ENCODE measurements around the gene ZNF709.
"Not testable (repeated sequence)": the region's sequence is repeated elsewhere in the genome, so short reads cannot be mapped to it uniquely, and the experiment has no call there.

Gene ZNF709

GRCh38 chr19:12465211-12465610, 19.4 kb downstream of the ZNF709 start:
- Histone ChIP-seq H3F3A (ENCODE audit: insufficient read depth, low read length) (no peaks in the 10 kb centered on the region), H3K79me2 (ENCODE audit: low read length) (peaks cover 26% of the 10 kb centered on the region), H3K36me3 (replicated peaks; ENCODE audit: insufficient read depth, low read length) (peaks cover 41% of the 10 kb centered on the region), H3K4me3 (ENCODE audit: low read length) (no peak overlapping the region), H3K27ac (ENCODE audit: low read length) (no peak overlapping the region), H2AFZ (ENCODE audit: low read length) (no peak overlapping the region), H3K9me3 (replicated peaks; ENCODE audit: insufficient read depth, low read length) (no peaks in the 10 kb centered on the region; the same call in 1 of the 2 replicates), H3K4me2 (ENCODE audit: low read depth, low read length) (no peak overlapping the region), H3K27me3 (replicated peaks; ENCODE audit: insufficient read depth, low read length) (no peaks in the 10 kb centered on the region), H3K9me2 (replicated peaks; ENCODE audit: insufficient read depth, low read length) (no peaks in the 10 kb centered on the region), H3K9ac (ENCODE audit: low read length) (no peak overlapping the region), H4K20me1 (ENCODE audit: insufficient read depth, low read length) (no peaks in the 10 kb centered on the region), H3K4me1 (ENCODE audit: low read length) (no peaks in the 10 kb centered on the region)
- no peak for DNase-seq
- TF ChIP-seq EZH2 (optimal IDR thresholded peaks at IDR 0.05; ENCODE audit: low read depth, low read length) (no peak), EZH2phosphoT487 (IDR thresholded peaks at IDR 0.05; ENCODE audit: low read length) (no peak), CTCF (IDR thresholded peaks at IDR 0.05; ENCODE audit: low read length) (no peak)

- peaks cover 21% of the 10 kb centered on the region for H3K79me2 ChIP-seq (ENCODE audit: low read length)
- no peak overlapping the region for H3K4me2 ChIP-seq (ENCODE audit: low read depth, low read length)
- no peaks in the 10 kb centered on the region for H3K4me1 ChIP-seq (ENCODE audit: low read length)
- H3K27ac ChIP-seq (ENCODE audit: low read length), result no peak overlapping the region
- no peak for DNase-seq
- no peaks in the 10 kb centered on the region for H4K20me1 ChIP-seq (ENCODE audit: insufficient read depth, low read length)
- H3K36me3 ChIP-seq (replicated peaks; ENCODE audit: insufficient read depth, low read length), result peaks cover 36% of the 10 kb centered on the region
- no peaks in the 10 kb centered on the region for H3F3A ChIP-seq (ENCODE audit: insufficient read depth, low read length)
- no peak overlapping the region for H3K9ac ChIP-seq (ENCODE audit: low read length)
- no peak overlapping the region for H3K4me3 ChIP-seq (ENCODE audit: low read length)
- H2AFZ ChIP-seq (ENCODE audit: low read length), result no peak overlapping the region
- no peak for TF ChIP-seq EZH2 (optimal IDR thresholded peaks at IDR 0.05; ENCODE audit: low read depth, low read length)
- TF ChIP-seq CTCF (IDR thresholded peaks at IDR 0.05; ENCODE audit: low read length), result no peak
- TF ChIP-seq EZH2phosphoT487 (IDR thresholded peaks at IDR 0.05; ENCODE audit: low read length), result no peak
- no peaks in the 10 kb centered on the region; the same call in 1 of the 2 replicates for H3K9me3 ChIP-seq (replicated peaks; ENCODE audit: insufficient read depth, low read length)
- no peaks in the 10 kb centered on the region for H3K9me2 ChIP-seq (replicated peaks; ENCODE audit: insufficient read depth, low read length)
- H3K27me3 ChIP-seq (replicated peaks; ENCODE audit: insufficient read depth, low read length), result no peaks in the 10 kb centered on the region
These were observed 19.8 kb downstream of the ZNF709 start for GRCh38 chr19:12464769-12465168.

GRCh38 chr19:12464139-12464538, 20.5 kb downstream of the ZNF709 start:
- H3K4me1 ChIP-seq (ENCODE audit: low read length); H3K9me3 ChIP-seq (replicated peaks; ENCODE audit: insufficient read depth, low read length); DNase-seq; H3K4me2 ChIP-seq (ENCODE audit: low read depth, low read length); H3K27ac ChIP-seq (ENCODE audit: low read length); H2AFZ ChIP-seq (ENCODE audit: low read length); H3K9me2 ChIP-seq (replicated peaks; ENCODE audit: insufficient read depth, low read length); H4K20me1 ChIP-seq (ENCODE audit: insufficient read depth, low read length); H3F3A ChIP-seq (ENCODE audit: insufficient read depth, low read length); H3K9ac ChIP-seq (ENCODE audit: low read length); H3K4me3 ChIP-seq (ENCODE audit: low read length); H3K27me3 ChIP-seq (replicated peaks; ENCODE audit: insufficient read depth, low read length): not testable (repeated sequence)
- Histone ChIP-seq H3K36me3 (replicated peaks; ENCODE audit: insufficient read depth, low read length) (peaks cover 35% of the 10 kb centered on the region), H3K79me2 (ENCODE audit: low read length) (peaks cover 16% of the 10 kb centered on the region)

GRCh38 chr19:12453495-12453894, 31.1 kb downstream of the ZNF709 start:
- Histone ChIP-seq H3K27ac (ENCODE audit: low read length) (no peak overlapping the region), H3K4me1 (ENCODE audit: low read length) (no peaks in the 10 kb centered on the region), H2AFZ (ENCODE audit: low read length) (no peak overlapping the region), H3K9me3 (replicated peaks; ENCODE audit: insufficient read depth, low read length) (no peaks in the 10 kb centered on the region), H3K9ac (ENCODE audit: low read length) (no peak overlapping the region), H3K4me3 (ENCODE audit: low read length) (no peak overlapping the region), H4K20me1 (ENCODE audit: insufficient read depth, low read length) (no peaks in the 10 kb centered on the region), H3K27me3 (replicated peaks; ENCODE audit: insufficient read depth, low read length) (no peaks in the 10 kb centered on the region), H3K36me3 (replicated peaks; ENCODE audit: insufficient read depth, low read length) (no peaks in the 10 kb centered on the region), H3K9me2 (replicated peaks; ENCODE audit: insufficient read depth, low read length) (no peaks in the 10 kb centered on the region), H3K79me2 (ENCODE audit: low read length) (no peaks in the 10 kb centered on the region), H3F3A (ENCODE audit: insufficient read depth, low read length) (no peaks in the 10 kb centered on the region), H3K4me2 (ENCODE audit: low read depth, low read length) (no peak overlapping the region)
- TF ChIP-seq CTCF (IDR thresholded peaks at IDR 0.05; ENCODE audit: low read length), result no peak
- TF ChIP-seq EZH2 (optimal IDR thresholded peaks at IDR 0.05; ENCODE audit: low read depth, low read length), result no peak
- TF ChIP-seq EZH2phosphoT487 (IDR thresholded peaks at IDR 0.05; ENCODE audit: low read length), result no peak
- DNase-seq, result no peak

Measured in MM.1S (cell line).